MCF 10A (cell line): ENCODE measurements around the gene FKBP1B. TPM values are rescaled to one million over a fixed set of nuclear protein-coding genes. Genes with fewer than 3 reads are reported as not detected.
"Not testable (repeated sequence)": the region's sequence is repeated elsewhere in the genome, so short reads cannot be mapped to it uniquely, and the experiment has no call there.

ENCODE experiments used
- BruUV-seq: library from RNA; stranded (reverse); fragments of 400-500 nt; replicated peaks from 2 replicates; lab custom pipeline; 2021; lab: Mats Ljungman, UMichigan
- CTCF ChIA-PET: fragments of 300-600 bp; sonication (Branson Sonifier 250); formaldehyde crosslinking; extraction: SDS; loops from one replicate; lab custom pipeline; 2021; ENCODE audit warnings: antibody characterized with exemption, inconsistent platforms; lab: Yijun Ruan, JAX
- POLR2A ChIA-PET: fragments of 300-600, 350-650 bp; sonication (Branson Sonifier 250); formaldehyde crosslinking; extraction: SDS; loops from one replicate; lab custom pipeline; 2020; ENCODE audit warnings: antibody characterized with exemption, inconsistent platforms; lab: Yijun Ruan, JAX
- DNase-seq: peaks from one replicate; pipeline ENCODE4 v3.0.0-alpha.2; 2018; ENCODE audit not compliant: unreplicated experiment
- H3K27ac Mint-ChIP-seq: one replicate; pipeline ENCODE4 v1.8.0; 2022; ENCODE audit warnings: mild to moderate bottlenecking, low read depth, mixed read lengths; ENCODE audit not compliant: unreplicated experiment
- H3K27me3 Mint-ChIP-seq: one replicate; pipeline ENCODE4 v1.8.0; 2022; ENCODE audit warnings: mixed read lengths; ENCODE audit not compliant: insufficient read depth, unreplicated experiment
- H3K36me3 Mint-ChIP-seq: one replicate; pipeline ENCODE4 v1.8.0; 2022; ENCODE audit warnings: mild to moderate bottlenecking, moderate library complexity, mixed read lengths; ENCODE audit not compliant: insufficient read depth, unreplicated experiment
- H3K4me1 Mint-ChIP-seq: one replicate; pipeline ENCODE4 v1.8.0; 2022; ENCODE audit warnings: mixed read lengths; ENCODE audit not compliant: insufficient read depth, unreplicated experiment
- H3K4me3 Mint-ChIP-seq: one replicate; pipeline ENCODE4 v1.8.0; 2022; ENCODE audit warnings: mild to moderate bottlenecking, moderate library complexity, mixed read lengths; ENCODE audit not compliant: unreplicated experiment
- H3K9me3 Mint-ChIP-seq: one replicate; pipeline ENCODE4 v1.8.0; 2022; ENCODE audit warnings: mixed read lengths; ENCODE audit not compliant: unreplicated experiment
- CTCF ChIP-seq: fragments of 200-600 bp; IDR thresholded peaks from one replicate; pipeline ENCODE4 v1.8.0; 2022; ENCODE audit warnings: antibody characterized with exemption, mild to moderate bottlenecking; ENCODE audit not compliant: unreplicated experiment
- intact Hi-C: fragments of 100-400 bp; cut with micrococcal nuclease; formaldehyde crosslinking; loops from 2 replicates; pipeline ENCODE4 v1.14.1; 2022
- total RNA-seq: library from RNA; stranded (reverse); gene quantifications from 2 replicates; pipeline ENCODE4 v1.2.3, GENCODE V29; 2022

The FKBP1B gene
- total RNA-seq, 1 experiment from 2014 or later = 1.7 TPM

GRCh38 chr2:24105816-24106215 is 56.3 kb downstream of the FKBP1B start:
- Mint-ChIP-seq H3K4me1 (peaks cover 25% of the 10 kb centered on the region), H3K9me3 (peaks cover 16% of the 10 kb centered on the region), H3K27me3 (no peaks in the 10 kb centered on the region), H3K27ac (peak overlapping the region; percentile 4), H3K4me3 (no peak overlapping the region), H3K36me3 (peaks cover 8% of the 10 kb centered on the region)
- ChIA-PET CTCF (interaction anchor here (0.8 kb wide), 1 partner anchor 22 kb away, joined by 5 read pairs; the partner anchor contains the start of gene TP53I3), POLR2A (interaction anchor here (0.5 to 2.1 kb wide), 7 partner anchors 9 to 366 kb away, joined by 3 to 7 read pairs (median 3); partner anchors contain the start of genes PFN4 and TP53I3)
- peak; percentile 38 for DNase-seq
- intact Hi-C loops = no loop called here
- no TSS peak for BruUV-seq
- no peak for TF ChIP-seq CTCF

- H3K9me3 Mint-ChIP-seq = peaks cover 16% of the 10 kb centered on the region
- H3K4me3 Mint-ChIP-seq = no peak overlapping the region
- no peaks in the 10 kb centered on the region for H3K27me3 Mint-ChIP-seq
- no peak for DNase-seq
- intact Hi-C loops = no loop called here
- no peak overlapping the region for H3K27ac Mint-ChIP-seq
- CTCF ChIA-PET = interaction anchor here (1.2 to 2.1 kb wide), 2 partner anchors 15 to 22 kb away, joined by 3 to 9 read pairs; partner anchors contain the start of gene TP53I3
- BruUV-seq = no TSS peak
- peaks cover 33% of the 10 kb centered on the region for H3K4me1 Mint-ChIP-seq
- POLR2A ChIA-PET = interaction anchor here (0.7 to 2.1 kb wide), 4 partner anchors 16 to 727 kb away, joined by 3 to 7 read pairs (median 3); partner anchors contain the start of gene PFN4
- no peak for TF ChIP-seq CTCF
- peaks cover 8% of the 10 kb centered on the region for H3K36me3 Mint-ChIP-seq
Measured at GRCh38 chr2:24106786-24107185, 57.2 kb downstream of the FKBP1B start.

- no TSS peak for BruUV-seq
- Mint-ChIP-seq H3K4me3 (no peak overlapping the region), H3K4me1 (peaks cover 34% of the 10 kb centered on the region), H3K9me3 (peaks cover 16% of the 10 kb centered on the region), H3K27ac (no peak overlapping the region), H3K36me3 (peaks cover 8% of the 10 kb centered on the region), H3K27me3 (no peaks in the 10 kb centered on the region)
- ChIA-PET POLR2A (interaction anchor here (1.4 to 2.1 kb wide), 4 partner anchors 15 to 31 kb away, joined by 5 to 7 read pairs (median 7); partner anchors contain the start of genes PFN4 and SF3B6), CTCF (interaction anchor here (0.5 to 2.1 kb wide), 4 partner anchors 11 to 317 kb away, joined by 3 to 9 read pairs (median 4); partner anchors contain the start of gene TP53I3)
- TF ChIP-seq CTCF = no peak
- intact Hi-C loops = no loop called here
- no peak for DNase-seq
Measured at GRCh38 chr2:24107336-24107735, 57.8 kb downstream of the FKBP1B start.

GRCh38 chr2:24109431-24109830 is 59.9 kb downstream of the FKBP1B start:
- H3K27ac Mint-ChIP-seq, CTCF ChIA-PET, DNase-seq, H3K27me3 Mint-ChIP-seq, H3K4me3 Mint-ChIP-seq, BruUV-seq, intact Hi-C loops: not testable (repeated sequence)
- Mint-ChIP-seq H3K9me3 (peaks cover 22% of the 10 kb centered on the region), H3K36me3 (peaks cover 12% of the 10 kb centered on the region), H3K4me1 (peaks cover 34% of the 10 kb centered on the region)
- POLR2A ChIA-PET = interaction anchor here (0.7 to 1.6 kb wide), 2 partner anchors 14 to 62 kb away, joined by 3 read pairs; partner anchors contain the start of genes FAM228B and WDCP
